Vagina (tissue), 2 donors: ENCODE data around the gene ZNF423.

Source experiments
- POLR2A ChIP-seq, 2 donors: fragments of 450-650 bp; IDR thresholded peaks; one replicate each; pipeline ENCODE4 v1.6.1; 2017; ENCODE audit warnings: antibody characterized with exemption in 2 of 2, mild to moderate bottlenecking in 2 of 2, moderate library complexity in 2 of 2
- TF ChIP-seq, protein P1 (sequence below), 3 experiments: fragments of 450-650 bp in 2 of 3; fragments of 200-600 bp in 1 of 3; sonication (generic) in 1 of 3; IDR thresholded peaks; one replicate each; pipeline ENCODE4 v1.5.1; 2017 to 2019; ENCODE audit warnings: antibody characterized with exemption in 3 of 3, mild to moderate bottlenecking in 2 of 3, moderate library complexity in 2 of 3

DNA sequence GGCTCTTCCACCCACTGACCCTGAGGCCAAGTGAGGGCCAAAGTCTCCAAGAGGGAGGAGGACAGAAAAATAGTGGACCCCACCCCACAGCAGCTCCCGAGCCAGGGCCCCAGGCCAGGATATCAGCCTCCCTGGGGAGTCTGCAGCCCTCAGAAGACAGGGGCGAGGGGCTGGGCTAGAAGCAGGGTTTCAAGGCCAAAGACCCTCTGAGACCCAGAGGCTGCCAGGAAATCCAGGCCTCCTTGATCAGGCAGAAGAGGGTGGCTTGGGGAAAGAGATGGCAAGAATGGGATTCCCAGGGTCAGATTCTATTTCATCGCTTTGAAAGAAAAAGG lies 156.1 kb downstream of the ZNF423 start:
- TF ChIP-seq, protein P1, sequence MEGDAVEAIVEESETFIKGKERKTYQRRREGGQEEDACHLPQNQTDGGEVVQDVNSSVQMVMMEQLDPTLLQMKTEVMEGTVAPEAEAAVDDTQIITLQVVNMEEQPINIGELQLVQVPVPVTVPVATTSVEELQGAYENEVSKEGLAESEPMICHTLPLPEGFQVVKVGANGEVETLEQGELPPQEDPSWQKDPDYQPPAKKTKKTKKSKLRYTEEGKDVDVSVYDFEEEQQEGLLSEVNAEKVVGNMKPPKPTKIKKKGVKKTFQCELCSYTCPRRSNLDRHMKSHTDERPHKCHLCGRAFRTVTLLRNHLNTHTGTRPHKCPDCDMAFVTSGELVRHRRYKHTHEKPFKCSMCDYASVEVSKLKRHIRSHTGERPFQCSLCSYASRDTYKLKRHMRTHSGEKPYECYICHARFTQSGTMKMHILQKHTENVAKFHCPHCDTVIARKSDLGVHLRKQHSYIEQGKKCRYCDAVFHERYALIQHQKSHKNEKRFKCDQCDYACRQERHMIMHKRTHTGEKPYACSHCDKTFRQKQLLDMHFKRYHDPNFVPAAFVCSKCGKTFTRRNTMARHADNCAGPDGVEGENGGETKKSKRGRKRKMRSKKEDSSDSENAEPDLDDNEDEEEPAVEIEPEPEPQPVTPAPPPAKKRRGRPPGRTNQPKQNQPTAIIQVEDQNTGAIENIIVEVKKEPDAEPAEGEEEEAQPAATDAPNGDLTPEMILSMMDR (IDR thresholded peaks at IDR 0.05), result no peak
- TF ChIP-seq POLR2A (IDR thresholded peaks at IDR 0.05), result no peak
